MM.1S (cell line): Measurements from ENCODE around the gene NFKBIZ.

Experiments used
- EZH2phosphoT487 ChIP-seq: fragments of 300-600 bp; sonication (generic); IDR thresholded peaks from 2 replicates; pipeline ENCODE4 v1.6.1; 2018; ENCODE audit warnings: antibody characterized with exemption, low read length
- TF ChIP-seq, protein P1 (sequence below): fragments of 300-600 bp; sonication (generic); IDR thresholded peaks from 2 replicates; pipeline ENCODE4 v1.5.1; 2016; ENCODE audit warnings: antibody characterized with exemption, low read length, mixed read lengths

DNA sequence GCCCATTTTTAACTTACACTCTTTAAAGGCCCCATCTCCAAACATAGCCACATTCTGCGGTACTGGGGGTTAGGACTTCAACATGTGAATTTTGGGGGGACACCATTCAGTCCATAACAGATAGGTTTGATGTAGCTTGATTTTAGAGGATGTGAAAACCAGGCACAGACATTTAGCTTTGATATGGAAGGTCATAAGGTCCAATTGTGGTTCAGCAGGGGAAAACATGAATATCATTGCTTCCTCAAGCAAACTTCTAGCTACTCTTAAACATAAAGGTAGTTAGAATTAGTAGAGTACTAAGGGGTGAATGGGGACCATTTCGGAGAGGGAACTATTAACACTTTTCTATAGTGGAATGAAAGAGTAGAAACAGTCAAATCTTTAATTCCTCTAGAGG lies 13.6 kb upstream of the NFKBIZ start:
- TF ChIP-seq, protein P1, sequence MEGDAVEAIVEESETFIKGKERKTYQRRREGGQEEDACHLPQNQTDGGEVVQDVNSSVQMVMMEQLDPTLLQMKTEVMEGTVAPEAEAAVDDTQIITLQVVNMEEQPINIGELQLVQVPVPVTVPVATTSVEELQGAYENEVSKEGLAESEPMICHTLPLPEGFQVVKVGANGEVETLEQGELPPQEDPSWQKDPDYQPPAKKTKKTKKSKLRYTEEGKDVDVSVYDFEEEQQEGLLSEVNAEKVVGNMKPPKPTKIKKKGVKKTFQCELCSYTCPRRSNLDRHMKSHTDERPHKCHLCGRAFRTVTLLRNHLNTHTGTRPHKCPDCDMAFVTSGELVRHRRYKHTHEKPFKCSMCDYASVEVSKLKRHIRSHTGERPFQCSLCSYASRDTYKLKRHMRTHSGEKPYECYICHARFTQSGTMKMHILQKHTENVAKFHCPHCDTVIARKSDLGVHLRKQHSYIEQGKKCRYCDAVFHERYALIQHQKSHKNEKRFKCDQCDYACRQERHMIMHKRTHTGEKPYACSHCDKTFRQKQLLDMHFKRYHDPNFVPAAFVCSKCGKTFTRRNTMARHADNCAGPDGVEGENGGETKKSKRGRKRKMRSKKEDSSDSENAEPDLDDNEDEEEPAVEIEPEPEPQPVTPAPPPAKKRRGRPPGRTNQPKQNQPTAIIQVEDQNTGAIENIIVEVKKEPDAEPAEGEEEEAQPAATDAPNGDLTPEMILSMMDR: no peak
- TF ChIP-seq EZH2phosphoT487: no peak
